Loucy (cell line): ENCODE measurements around the gene CLDN9.

Source experiments
- H2AFZ ChIP-seq: fragments of 200-600 bp; sonication (generic); 2 replicates; pipeline ENCODE4 v1.6.0; 2016; ENCODE audit warnings: antibody characterized with exemption, mild to moderate bottlenecking, low read length, moderate library complexity
- H3F3A ChIP-seq: fragments of 200-600 bp; 2 replicates; pipeline ENCODE4 v1.6.0; 2016; ENCODE audit warnings: antibody characterized with exemption, low read depth, mild to moderate bottlenecking
- H3K27me3 ChIP-seq: fragments of 200-600 bp; sonication (generic); 2 replicates; pipeline ENCODE4 v1.6.1; 2014; ENCODE audit warnings: low read length, mild to moderate bottlenecking; ENCODE audit not compliant: insufficient read depth, poor library complexity, severe bottlenecking
- H3K36me3 ChIP-seq: fragments of 200-600 bp; sonication (generic); 2 replicates; pipeline ENCODE4 v1.6.1; 2016; ENCODE audit warnings: low read length; ENCODE audit not compliant: insufficient read depth
- H3K4me1 ChIP-seq: fragments of 200-600 bp; sonication (generic); 2 replicates; pipeline ENCODE4 v1.5.1; 2014; ENCODE audit warnings: low read length, mild to moderate bottlenecking; ENCODE audit not compliant: insufficient read depth, poor library complexity, severe bottlenecking
- H3K4me2 ChIP-seq: fragments of 200-600 bp; sonication (generic); 2 replicates; pipeline ENCODE4 v1.6.0; 2014; ENCODE audit warnings: antibody characterized with exemption, low read length, low read depth, mild to moderate bottlenecking; ENCODE audit not compliant: poor library complexity, severe bottlenecking
- H3K4me3 ChIP-seq: fragments of 200-600 bp; sonication (generic); 2 replicates; pipeline ENCODE4 v1.5.1; 2014; ENCODE audit warnings: low read length, mild to moderate bottlenecking, mixed read lengths; ENCODE audit not compliant: poor library complexity, severe bottlenecking
- H3K79me2 ChIP-seq: fragments of 200-600 bp; sonication (generic); 2 replicates; pipeline ENCODE4 v1.6.1; 2014; ENCODE audit warnings: low read length; ENCODE audit not compliant: insufficient read depth
- H3K9ac ChIP-seq: fragments of 200-600 bp; sonication (generic); 2 replicates; pipeline ENCODE4 v1.6.0; 2014; ENCODE audit warnings: mild to moderate bottlenecking, low read depth, low read length, moderate library complexity; ENCODE audit not compliant: poor library complexity, severe bottlenecking
- H3K9me2 ChIP-seq: fragments of 200-600 bp; sonication (generic); replicated peaks from 2 replicates; pipeline ENCODE4 v1.6.1; 2016; ENCODE audit warnings: low read depth, low read length, mixed read lengths
- H3K9me3 ChIP-seq: fragments of 200-600 bp; sonication (generic); 2 replicates; pipeline ENCODE4 v1.6.1; 2014; ENCODE audit warnings: mild to moderate bottlenecking, antibody characterized with exemption, low read length, low read depth; ENCODE audit not compliant: insufficient read depth
- H4K20me1 ChIP-seq: fragments of 200-600 bp; sonication (generic); 2 replicates; pipeline ENCODE4 v1.6.0; 2014; ENCODE audit warnings: antibody characterized with exemption, low read length, mild to moderate bottlenecking; ENCODE audit not compliant: insufficient read depth, poor library complexity, severe bottlenecking
- EZH2phosphoT487 ChIP-seq: fragments of 200-600 bp; IDR thresholded peaks from 2 replicates; pipeline ENCODE4 v1.6.1; 2018; ENCODE audit warnings: antibody characterized with exemption, mild to moderate bottlenecking, moderate library complexity, borderline replicate concordance
- TF ChIP-seq, protein P1 (sequence below): fragments of 200-600 bp; sonication (generic); conservative IDR thresholded peaks from 2 replicates; pipeline ENCODE4 v1.5.1; 2014; ENCODE audit warnings: mild to moderate bottlenecking, antibody characterized with exemption, low read length

CLDN9 gene

DNA sequence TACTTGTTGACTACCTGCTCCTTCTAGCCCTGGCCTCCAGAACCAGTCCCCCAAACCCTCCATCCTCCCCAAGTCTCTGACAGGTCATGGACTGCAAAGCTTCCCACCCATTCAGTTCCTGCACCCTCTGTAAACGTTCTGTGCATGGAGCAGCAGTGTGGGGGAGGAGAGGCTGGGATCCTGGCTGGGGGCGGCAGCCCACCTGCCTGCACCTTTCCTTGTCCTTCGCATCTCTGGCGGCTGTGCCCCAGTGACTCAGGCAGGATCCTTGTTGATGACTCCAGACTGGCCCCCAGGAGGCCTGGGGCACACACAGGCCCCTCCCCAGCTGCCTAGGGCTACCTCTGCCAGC is 30.8 kb upstream of the CLDN9 start:
- Histone ChIP-seq H3K4me3 (no peak overlapping the region), H3K4me1 (no peaks in the 10 kb centered on the region), H3F3A (no peaks in the 10 kb centered on the region), H3K4me2 (peak overlapping the region; percentile 67), H3K9me2 (no peaks in the 10 kb centered on the region), H3K9ac (no peak overlapping the region), H2AFZ (no peak overlapping the region), H3K79me2 (peaks cover 29% of the 10 kb centered on the region), H3K9me3 (no peaks in the 10 kb centered on the region), H4K20me1 (no peaks in the 10 kb centered on the region), H3K36me3 (no peaks in the 10 kb centered on the region), H3K27me3 (no peaks in the 10 kb centered on the region)
- no peak for TF ChIP-seq EZH2phosphoT487
- TF ChIP-seq, protein P1, sequence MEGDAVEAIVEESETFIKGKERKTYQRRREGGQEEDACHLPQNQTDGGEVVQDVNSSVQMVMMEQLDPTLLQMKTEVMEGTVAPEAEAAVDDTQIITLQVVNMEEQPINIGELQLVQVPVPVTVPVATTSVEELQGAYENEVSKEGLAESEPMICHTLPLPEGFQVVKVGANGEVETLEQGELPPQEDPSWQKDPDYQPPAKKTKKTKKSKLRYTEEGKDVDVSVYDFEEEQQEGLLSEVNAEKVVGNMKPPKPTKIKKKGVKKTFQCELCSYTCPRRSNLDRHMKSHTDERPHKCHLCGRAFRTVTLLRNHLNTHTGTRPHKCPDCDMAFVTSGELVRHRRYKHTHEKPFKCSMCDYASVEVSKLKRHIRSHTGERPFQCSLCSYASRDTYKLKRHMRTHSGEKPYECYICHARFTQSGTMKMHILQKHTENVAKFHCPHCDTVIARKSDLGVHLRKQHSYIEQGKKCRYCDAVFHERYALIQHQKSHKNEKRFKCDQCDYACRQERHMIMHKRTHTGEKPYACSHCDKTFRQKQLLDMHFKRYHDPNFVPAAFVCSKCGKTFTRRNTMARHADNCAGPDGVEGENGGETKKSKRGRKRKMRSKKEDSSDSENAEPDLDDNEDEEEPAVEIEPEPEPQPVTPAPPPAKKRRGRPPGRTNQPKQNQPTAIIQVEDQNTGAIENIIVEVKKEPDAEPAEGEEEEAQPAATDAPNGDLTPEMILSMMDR, result no peak

DNA sequence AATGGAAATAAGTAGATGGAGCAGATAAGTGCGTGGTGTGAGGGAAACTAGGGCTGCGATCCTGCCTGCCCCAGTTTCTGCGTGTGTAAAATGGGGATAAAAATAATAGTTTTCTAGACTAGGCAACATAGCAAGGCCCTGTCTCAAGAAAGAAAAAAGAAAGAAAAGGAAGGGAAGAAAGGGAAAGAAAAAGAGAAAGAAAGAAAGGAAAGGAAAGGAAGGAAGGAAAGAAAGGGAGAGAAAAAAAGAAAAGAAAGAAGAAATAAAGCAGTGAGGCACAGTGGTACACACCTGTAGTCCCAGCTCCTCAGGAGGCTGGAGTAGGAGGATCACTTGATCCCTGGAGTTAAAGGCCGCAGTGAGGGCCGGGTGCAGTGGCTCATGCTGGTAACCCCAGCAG is 30.3 kb upstream of the CLDN9 start:
- Histone ChIP-seq H3K4me2 (no peak overlapping the region), H3K36me3 (no peaks in the 10 kb centered on the region), H3K9me3 (no peaks in the 10 kb centered on the region), H3K4me3 (no peak overlapping the region), H3K9ac (no peak overlapping the region), H4K20me1 (no peaks in the 10 kb centered on the region), H3K4me1 (no peaks in the 10 kb centered on the region), H3K9me2 (no peaks in the 10 kb centered on the region), H2AFZ (no peak overlapping the region), H3F3A (no peaks in the 10 kb centered on the region), H3K27me3 (no peaks in the 10 kb centered on the region), H3K79me2 (peaks cover 24% of the 10 kb centered on the region)
- TF ChIP-seq, protein P1, result no peak
- no peak for TF ChIP-seq EZH2phosphoT487

DNA sequence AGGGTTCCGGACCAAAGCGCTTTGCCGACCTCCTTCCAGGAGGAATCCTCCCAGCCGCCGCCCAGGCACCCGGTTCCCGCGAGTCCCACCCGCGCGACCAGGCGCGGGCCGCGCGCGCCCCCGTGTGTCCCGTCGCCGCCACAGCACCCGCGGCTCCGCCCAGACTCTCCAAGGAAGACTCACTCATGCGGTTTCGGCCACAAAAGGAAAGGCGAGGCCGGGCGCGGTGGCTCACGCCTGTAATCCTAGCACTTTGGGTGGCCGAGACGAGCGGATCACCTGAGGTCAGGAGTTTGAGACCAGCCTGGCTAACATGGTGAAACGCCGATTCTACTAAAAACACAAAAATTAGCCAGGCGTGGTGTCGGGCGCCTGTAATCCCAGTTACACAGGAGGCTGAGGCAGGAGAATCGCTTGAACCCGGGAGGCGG is 29.0 kb upstream of the CLDN9 start:
- peaks cover 13% of the 10 kb centered on the region for H3K79me2 ChIP-seq
- no peaks in the 10 kb centered on the region for H3K27me3 ChIP-seq
- H3K9me2 ChIP-seq, result no peaks in the 10 kb centered on the region
- peak overlapping the region; percentile 57 for H3K4me2 ChIP-seq
- H2AFZ ChIP-seq, result no peak overlapping the region
- H3K9me3 ChIP-seq, result no peaks in the 10 kb centered on the region
- no peaks in the 10 kb centered on the region for H4K20me1 ChIP-seq
- peak overlapping the region; percentile 44 for H3K4me3 ChIP-seq
- TF ChIP-seq, protein P1, result peak; percentile 58
- TF ChIP-seq EZH2phosphoT487, result no peak
- no peaks in the 10 kb centered on the region for H3K4me1 ChIP-seq
- no peaks in the 10 kb centered on the region for H3F3A ChIP-seq
- no peaks in the 10 kb centered on the region for H3K36me3 ChIP-seq
- H3K9ac ChIP-seq, result no peak overlapping the region
